ENCODE results near the gene MCRIP2. TPM values are rescaled to one million over a fixed set of nuclear protein-coding genes. Genes with fewer than 3 reads are reported as not detected.

MCRIP2 gene
- total and polyA plus RNA-seq, 4 donors: 16.3 to 97.3 (median 61.4) TPM

DNA sequence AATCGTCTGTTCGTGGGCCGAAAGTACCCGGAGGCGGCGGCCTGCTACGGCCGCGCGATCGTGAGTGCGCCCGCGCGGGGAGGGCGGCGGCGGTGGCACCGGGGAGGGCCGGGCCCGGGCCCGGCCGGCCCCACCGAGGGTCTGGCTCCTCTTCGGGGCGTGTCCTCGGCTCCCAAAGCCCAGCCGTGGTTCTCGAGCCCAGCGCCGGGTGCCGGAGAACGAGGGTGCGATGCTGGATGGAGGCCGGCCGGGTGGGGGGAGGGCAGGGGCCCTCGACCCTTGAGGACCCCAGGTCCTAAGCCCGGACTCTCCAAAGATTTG lies 39.0 kb downstream of the MCRIP2 start (continued):
- TF ChIP-seq TAF1 (conservative IDR thresholded peaks at IDR 0.05) (no peak), JUND (IDR thresholded peaks at IDR 0.05) (no peak), YY1 (IDR thresholded peaks at IDR 0.05) (no peak), HNF4A (conservative IDR thresholded peaks at IDR 0.05) (no peak), SP1 (IDR thresholded peaks at IDR 0.05) (no peak), HNF4G (IDR thresholded peaks at IDR 0.05) (no peak), NR2F2 (IDR thresholded peaks at IDR 0.05) (no peak), RXRA (IDR thresholded peaks at IDR 0.05) (no peak)
- TF ChIP-seq, protein P1, sequence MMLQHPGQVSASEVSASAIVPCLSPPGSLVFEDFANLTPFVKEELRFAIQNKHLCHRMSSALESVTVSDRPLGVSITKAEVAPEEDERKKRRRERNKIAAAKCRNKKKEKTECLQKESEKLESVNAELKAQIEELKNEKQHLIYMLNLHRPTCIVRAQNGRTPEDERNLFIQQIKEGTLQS (IDR thresholded peaks at IDR 0.05): no peak
- TF ChIP-seq, protein P2, sequence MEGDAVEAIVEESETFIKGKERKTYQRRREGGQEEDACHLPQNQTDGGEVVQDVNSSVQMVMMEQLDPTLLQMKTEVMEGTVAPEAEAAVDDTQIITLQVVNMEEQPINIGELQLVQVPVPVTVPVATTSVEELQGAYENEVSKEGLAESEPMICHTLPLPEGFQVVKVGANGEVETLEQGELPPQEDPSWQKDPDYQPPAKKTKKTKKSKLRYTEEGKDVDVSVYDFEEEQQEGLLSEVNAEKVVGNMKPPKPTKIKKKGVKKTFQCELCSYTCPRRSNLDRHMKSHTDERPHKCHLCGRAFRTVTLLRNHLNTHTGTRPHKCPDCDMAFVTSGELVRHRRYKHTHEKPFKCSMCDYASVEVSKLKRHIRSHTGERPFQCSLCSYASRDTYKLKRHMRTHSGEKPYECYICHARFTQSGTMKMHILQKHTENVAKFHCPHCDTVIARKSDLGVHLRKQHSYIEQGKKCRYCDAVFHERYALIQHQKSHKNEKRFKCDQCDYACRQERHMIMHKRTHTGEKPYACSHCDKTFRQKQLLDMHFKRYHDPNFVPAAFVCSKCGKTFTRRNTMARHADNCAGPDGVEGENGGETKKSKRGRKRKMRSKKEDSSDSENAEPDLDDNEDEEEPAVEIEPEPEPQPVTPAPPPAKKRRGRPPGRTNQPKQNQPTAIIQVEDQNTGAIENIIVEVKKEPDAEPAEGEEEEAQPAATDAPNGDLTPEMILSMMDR (IDR thresholded peaks at IDR 0.05; ENCODE audit: low read depth, low read length, missing input control): no peak

DNA sequence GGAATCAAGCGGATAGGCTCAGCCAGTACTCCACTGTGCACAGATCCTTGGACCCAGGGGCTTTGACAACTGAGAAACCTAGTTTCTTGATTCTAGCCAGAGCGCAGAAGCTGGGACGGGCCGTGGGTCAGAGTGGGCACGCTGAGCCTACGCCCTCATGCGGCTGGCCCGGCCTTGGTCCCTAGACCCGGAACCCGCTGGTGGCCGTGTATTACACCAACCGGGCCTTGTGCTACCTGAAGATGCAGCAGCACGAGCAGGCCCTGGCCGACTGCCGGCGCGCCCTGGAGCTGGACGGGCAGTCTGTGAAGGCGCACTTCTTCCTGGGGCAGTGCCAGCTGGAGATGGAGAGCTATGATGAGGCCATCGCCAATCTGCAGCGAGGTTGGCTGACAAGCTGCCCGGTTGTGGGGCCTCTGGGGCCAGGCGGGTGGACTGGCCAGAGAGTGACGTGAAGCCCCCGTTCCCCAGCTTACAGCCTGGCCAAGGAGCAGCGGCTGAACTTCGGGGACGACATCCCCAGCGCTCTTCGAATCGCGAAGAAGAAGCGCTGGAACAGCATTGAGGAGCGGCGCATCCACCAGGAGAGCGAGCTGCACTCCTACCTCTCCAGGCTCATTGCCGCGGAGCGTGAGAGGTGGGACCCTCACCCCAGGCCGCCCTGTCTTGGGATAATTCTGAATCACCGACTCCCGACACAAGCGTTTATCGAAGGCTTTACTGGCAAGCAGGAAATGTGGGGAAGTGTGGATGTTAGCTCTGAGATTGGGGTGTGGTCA lies 39.5 kb downstream of the MCRIP2 start:
- Histone ChIP-seq H3K27me3 (ENCODE audit: control insufficient read depth in 4 of 4, insufficient read depth in 4 of 4, low read length in 3 of 4) (no peaks in the 10 kb centered on the region), H3K27ac (ENCODE audit: low read depth in 1 of 2, low read length in 2 of 2) (peak overlapping the region; percentile 93 to 94), H3K36me3 (ENCODE audit: control insufficient read depth in 4 of 4, insufficient read depth in 3 of 4, low read depth in 1 of 4, low read length in 3 of 4) (peaks cover 8 to 14% (median 12%) of the 10 kb centered on the region in 4 donors), H3K9me3 (ENCODE audit: control insufficient read depth in 4 of 4, low read length in 3 of 4) (no peaks in the 10 kb centered on the region), H3K9ac (ENCODE audit: low read depth in 1 of 2, low read length in 2 of 2) (peak overlapping the region; percentile 60 to 78), H3K4me3 (ENCODE audit: low read depth in 1 of 3, low read length in 3 of 3) (peak overlapping the region; percentile 77 to 83 (median 81)), H3K4me1 (ENCODE audit: control insufficient read depth in 4 of 4, insufficient read depth in 4 of 4, low read length in 3 of 4) (peaks cover 25 to 59% (median 46%) of the 10 kb centered on the region in 4 donors)
- WGBS: 46% methylated on average over 44 of the region's 44 CpGs
- no peak for TF ChIP-seq RAD21 (IDR thresholded peaks at IDR 0.05)
- TF ChIP-seq, protein P1 (IDR thresholded peaks at IDR 0.05): no peak
- TF ChIP-seq, protein P3, sequence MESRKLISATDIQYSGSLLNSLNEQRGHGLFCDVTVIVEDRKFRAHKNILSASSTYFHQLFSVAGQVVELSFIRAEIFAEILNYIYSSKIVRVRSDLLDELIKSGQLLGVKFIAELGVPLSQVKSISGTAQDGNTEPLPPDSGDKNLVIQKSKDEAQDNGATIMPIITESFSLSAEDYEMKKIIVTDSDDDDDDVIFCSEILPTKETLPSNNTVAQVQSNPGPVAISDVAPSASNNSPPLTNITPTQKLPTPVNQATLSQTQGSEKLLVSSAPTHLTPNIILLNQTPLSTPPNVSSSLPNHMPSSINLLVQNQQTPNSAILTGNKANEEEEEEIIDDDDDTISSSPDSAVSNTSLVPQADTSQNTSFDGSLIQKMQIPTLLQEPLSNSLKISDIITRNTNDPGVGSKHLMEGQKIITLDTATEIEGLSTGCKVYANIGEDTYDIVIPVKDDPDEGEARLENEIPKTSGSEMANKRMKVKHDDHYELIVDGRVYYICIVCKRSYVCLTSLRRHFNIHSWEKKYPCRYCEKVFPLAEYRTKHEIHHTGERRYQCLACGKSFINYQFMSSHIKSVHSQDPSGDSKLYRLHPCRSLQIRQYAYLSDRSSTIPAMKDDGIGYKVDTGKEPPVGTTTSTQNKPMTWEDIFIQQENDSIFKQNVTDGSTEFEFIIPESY (IDR thresholded peaks at IDR 0.05): no peak
- no peak for TF ChIP-seq RXRA (IDR thresholded peaks at IDR 0.05)
- DNase-seq (ENCODE audit: low spot score): no peak

DNA sequence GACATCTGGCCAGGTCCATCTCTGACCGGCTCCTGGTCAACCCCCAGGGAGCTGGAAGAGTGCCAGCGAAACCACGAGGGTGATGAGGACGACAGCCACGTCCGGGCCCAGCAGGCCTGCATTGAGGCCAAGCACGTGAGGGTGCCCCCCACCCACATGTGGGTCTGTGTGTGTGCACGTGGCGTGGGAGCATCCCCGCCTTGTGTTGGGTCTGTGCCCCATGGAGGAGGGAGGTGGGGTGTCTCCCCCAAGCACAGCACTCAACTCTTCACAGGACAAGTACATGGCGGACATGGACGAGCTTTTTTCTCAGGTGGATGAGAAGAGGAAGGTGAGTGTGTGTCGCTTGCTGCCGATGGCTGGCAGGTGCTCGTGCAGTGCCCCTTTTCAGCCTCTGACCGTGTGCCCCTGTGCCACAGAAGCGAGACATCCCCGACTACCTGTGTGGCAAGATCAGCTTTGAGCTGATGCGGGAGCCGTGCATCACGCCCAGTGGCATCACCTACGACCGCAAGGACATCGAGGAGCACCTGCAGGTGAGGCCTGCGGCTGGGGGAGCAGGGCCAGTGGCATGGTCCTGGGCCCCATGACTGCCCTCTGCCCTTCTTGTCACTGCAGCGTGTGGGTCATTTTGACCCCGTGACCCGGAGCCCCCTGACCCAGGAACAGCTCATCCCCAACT lies 40.3 kb downstream of the MCRIP2 start:
- Histone ChIP-seq H3K9ac (ENCODE audit: low read depth in 1 of 2, low read length in 2 of 2) (no peak overlapping the region), H3K4me3 (ENCODE audit: low read depth in 1 of 3, low read length in 3 of 3) (peak overlapping the region in 1 of 3 donors; percentile 83), H3K27me3 (ENCODE audit: control insufficient read depth in 4 of 4, insufficient read depth in 4 of 4, low read length in 3 of 4) (no peaks in the 10 kb centered on the region), H3K36me3 (ENCODE audit: control insufficient read depth in 4 of 4, insufficient read depth in 3 of 4, low read depth in 1 of 4, low read length in 3 of 4) (peaks cover 8 to 18% (median 12%) of the 10 kb centered on the region in 4 donors), H3K9me3 (ENCODE audit: control insufficient read depth in 4 of 4, low read length in 3 of 4) (no peaks in the 10 kb centered on the region), H3K4me1 (ENCODE audit: control insufficient read depth in 4 of 4, insufficient read depth in 4 of 4, low read length in 3 of 4) (peaks cover 25 to 57% (median 46%) of the 10 kb centered on the region in 4 donors), H3K27ac (ENCODE audit: low read depth in 1 of 2, low read length in 2 of 2) (no peak overlapping the region)
- no peak for DNase-seq (ENCODE audit: low spot score)
- WGBS: 79% methylated on average over 28 of the region's 28 CpGs
- TF ChIP-seq YY1 (IDR thresholded peaks at IDR 0.05): no peak
- no peak for TF ChIP-seq FOXA1 (IDR thresholded peaks at IDR 0.05)
- TF ChIP-seq RXRA (IDR thresholded peaks at IDR 0.05): no peak
- no peak for TF ChIP-seq HNF4A (conservative IDR thresholded peaks at IDR 0.05)
- TF ChIP-seq TAF1 (conservative IDR thresholded peaks at IDR 0.05): no peak
- TF ChIP-seq NR2F2 (IDR thresholded peaks at IDR 0.05): no peak
- TF ChIP-seq, protein P2 (IDR thresholded peaks at IDR 0.05; ENCODE audit: low read depth, low read length, missing input control): no peak
- TF ChIP-seq, protein P4, sequence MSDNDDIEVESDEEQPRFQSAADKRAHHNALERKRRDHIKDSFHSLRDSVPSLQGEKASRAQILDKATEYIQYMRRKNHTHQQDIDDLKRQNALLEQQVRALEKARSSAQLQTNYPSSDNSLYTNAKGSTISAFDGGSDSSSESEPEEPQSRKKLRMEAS (IDR thresholded peaks at IDR 0.05): no peak
- TF ChIP-seq GABPA (IDR thresholded peaks at IDR 0.05 in 1 of 2, conservative IDR thresholded peaks at IDR 0.05 in 1 of 2): no peak
- TF ChIP-seq RAD21 (IDR thresholded peaks at IDR 0.05): no peak
- TF ChIP-seq, protein P3 (IDR thresholded peaks at IDR 0.05): no peak
- no peak for TF ChIP-seq HNF4G (IDR thresholded peaks at IDR 0.05)
